HFF-Myc (cell line): ENCODE data around the gene KLHL30.

ENCODE experiments used
- DNase-seq: peaks from one replicate; pipeline ENCODE4 v3.0.0-alpha.2; 2011; ENCODE audit warnings: low read depth; ENCODE audit errors: extremely low read depth
- H3K4me3 ChIP-seq: replicated peaks from 2 replicates; pipeline ENCODE4 v1.5.1; 2011; ENCODE audit warnings: low read depth, mild to moderate bottlenecking, control low read depth, low read length
- CTCF ChIP-seq: IDR thresholded peaks from 2 replicates; pipeline ENCODE4 v1.5.1; 2012; ENCODE audit warnings: mild to moderate bottlenecking, low read depth, low read length, control low read depth; ENCODE audit errors: missing control alignments

The KLHL30 gene

DNA sequence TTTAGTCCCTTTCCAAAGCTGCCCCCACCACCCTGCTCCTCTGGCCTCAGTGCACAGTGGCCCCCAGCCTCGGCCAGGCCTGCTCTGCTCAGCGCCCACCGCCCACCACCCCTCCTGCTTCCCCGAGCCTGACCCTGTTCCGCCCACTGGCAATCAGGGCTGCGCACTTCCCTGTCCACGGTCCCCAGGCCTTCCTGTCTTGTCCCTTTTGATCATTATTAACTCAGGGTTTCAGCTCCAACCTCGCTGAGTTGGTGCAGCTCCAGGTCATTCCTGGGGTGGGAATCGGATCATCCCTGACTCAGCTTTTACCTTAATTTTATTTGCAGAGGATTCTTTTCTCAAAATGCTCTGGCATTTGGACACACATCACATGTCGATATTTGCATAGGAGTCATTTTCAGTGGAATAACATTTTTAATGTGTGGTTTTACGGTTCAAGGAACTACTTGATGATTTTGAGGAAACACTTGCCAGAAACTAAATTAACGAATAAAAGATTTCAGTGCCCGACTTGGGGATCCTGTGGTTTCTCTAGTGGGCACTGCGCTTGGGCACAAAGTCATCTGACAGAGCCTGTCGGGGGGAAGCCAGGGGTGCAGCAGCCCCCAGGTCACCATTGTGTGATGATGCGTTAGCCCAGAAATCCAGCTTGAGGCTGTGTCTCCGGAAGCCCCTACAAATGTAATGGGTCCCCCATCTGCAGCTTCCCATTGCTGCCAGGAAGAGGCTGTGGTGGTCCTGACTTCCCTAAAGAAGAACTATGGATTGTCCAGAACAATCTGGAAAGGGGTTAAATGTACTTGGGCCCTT is 39.4 kb upstream of the KLHL30 start:
- no peak overlapping the region for H3K4me3 ChIP-seq
- TF ChIP-seq CTCF = no peak
- no peak for DNase-seq

DNA sequence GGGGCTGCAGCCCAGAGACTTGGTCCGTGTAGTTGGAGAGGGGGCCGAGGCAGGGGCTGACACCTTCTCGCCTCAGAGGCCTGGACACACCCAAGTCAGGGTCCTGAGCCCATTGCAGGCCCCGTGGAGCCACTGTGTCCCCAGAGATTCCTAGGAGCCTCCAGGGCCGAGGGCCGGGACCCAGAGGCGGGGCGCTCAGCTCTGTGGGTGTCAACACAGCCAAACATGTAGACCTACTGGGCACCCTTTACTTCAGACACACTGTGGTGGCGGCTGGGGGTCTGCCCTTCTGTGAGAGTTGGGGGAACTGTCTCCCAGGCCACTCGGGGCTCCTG is 38.8 kb upstream of the KLHL30 start:
- DNase-seq = no peak
- H3K4me3 ChIP-seq = no peak overlapping the region
- TF ChIP-seq CTCF = no peak

DNA sequence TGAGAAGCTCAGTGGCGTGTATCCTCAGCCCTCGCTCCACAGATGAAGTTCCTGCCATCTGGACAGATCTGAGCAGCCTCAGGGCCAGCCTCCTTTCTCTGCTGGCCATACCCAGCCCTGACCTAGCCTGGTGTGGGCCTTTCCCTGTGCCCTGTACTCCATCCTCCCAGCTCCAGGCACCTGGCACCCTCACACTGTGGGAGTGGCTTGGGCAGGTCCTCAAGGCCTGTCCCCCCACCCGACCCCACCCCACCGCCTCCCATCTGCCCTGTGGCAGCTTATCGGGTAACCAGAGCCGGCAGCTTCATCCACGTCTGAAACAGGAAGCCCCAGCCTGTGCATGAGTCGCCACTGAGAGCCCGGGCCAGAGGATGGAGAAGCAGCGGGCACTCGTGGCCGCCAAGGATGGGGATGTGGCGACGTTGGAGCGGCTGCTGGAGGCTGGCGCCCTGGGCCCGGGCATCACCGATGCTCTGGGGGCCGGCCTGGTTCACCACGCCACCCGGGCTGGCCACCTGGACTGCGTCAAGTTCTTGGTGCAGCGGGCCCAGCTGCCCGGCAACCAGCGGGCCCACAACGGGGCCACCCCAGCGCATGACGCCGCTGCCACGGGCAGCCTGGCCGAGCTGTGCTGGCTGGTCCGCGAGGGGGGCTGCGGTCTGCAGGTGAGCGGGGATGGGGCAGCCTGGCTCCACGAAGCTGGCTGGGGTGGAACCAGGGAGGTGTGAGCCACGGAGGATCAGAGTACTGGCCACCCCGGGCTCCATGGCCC is 38.2 kb upstream of the KLHL30 start, which contains the start of gene ESPNL:
ESPNL (plus strand) TSS at position 292 of the 772 bp plus-strand sequence; CDS start at position 372, 80 bp downstream.
- no peak for TF ChIP-seq CTCF
- no peak within 1 kb of the TSS for H3K4me3 ChIP-seq
- DNase-seq = no peak

DNA sequence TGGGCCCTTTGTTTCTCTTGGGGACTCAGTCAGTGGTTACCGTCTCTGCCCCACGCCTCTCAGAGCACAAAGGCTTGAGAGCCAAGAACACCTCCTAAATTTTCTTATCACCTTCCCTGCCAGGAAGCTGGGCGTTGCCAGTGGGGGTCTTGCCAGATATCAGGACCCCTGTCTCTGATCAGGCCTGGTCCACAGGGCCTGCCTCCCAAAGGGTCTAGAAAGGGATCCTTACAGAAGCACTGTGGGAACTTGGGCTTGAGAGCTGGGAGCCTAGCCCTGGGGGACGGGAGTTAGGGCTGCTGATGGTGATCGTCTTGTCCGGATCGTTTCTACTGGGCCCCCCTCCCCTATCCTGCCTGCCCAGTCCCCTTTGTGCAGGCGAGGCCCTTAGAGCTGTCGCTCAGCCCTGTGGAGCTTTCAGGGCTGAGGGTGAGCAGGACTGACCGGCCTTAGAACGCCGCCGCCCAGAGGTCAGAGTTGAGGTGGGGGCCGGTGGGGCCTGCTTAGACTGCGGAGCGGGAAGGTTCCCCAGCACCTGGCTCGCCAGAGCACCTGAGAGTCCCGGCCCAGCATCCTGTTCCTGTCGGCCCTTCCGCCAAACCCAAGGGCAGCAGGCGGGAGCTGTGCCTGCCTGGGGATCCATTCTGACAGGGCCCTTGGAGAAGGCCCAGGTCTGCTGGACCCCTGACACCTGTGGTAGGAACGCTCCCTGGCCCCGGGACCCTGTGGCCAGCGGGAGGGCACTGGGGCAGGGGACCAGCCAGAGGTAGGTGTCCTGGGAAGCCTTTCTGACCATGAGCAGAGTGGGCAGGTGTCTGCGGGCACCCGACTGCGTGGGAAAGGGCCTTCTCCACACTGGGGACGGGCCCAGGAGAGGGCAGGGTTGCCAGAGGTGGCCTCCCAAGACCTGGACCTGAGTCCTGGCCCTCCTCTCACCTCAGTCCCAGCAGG is 37.4 kb upstream of the KLHL30 start:
- no peak for TF ChIP-seq CTCF
- no peak for DNase-seq
- no peak overlapping the region for H3K4me3 ChIP-seq

GRCh38 chr2:238101891-238102841 is 36.3 kb upstream of the KLHL30 start:
- no peak for DNase-seq
- no peak overlapping the region for H3K4me3 ChIP-seq
- no peak for TF ChIP-seq CTCF

DNA sequence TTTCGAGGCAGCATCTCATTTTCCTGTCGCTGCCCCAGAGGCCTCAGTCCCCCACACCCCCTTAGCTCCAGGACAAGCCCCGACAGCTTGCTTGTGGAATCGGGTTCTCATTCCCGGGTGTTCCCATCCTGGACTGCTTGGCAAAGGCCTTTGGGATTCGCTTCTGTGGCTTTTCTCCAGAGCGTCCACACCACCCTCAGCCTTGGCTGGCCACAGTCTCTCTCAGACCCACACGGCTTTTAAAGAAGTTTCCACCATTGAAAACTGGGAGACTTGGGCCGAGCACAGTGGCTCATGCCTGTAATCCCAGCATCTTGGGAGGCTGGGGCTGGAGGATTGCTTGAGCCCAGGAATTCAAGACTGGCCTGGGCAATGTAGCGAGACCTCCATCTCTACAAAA is 35.6 kb upstream of the KLHL30 start:
- H3K4me3 ChIP-seq = no peak overlapping the region
- TF ChIP-seq CTCF = no peak
- DNase-seq = no peak
